GM23338 (cell line): Measurements from ENCODE around the gene DTNA. TPM values are rescaled to one million over a fixed set of nuclear protein-coding genes. Genes with fewer than 3 reads are reported as not detected.
A peak's percentile ranks its signal among the peaks of the same experiment; 100 is the strongest.

Experiments
- ATAC-seq: fragments of 200-7000 bp; cut with Tn5 transposase; 3 replicates; pipeline ENCODE4 v1.9.1; 2020
- DNase-seq: peaks from one replicate; pipeline ENCODE4 v3.0.0-alpha.2; 2015; ENCODE audit warnings: low spot score
- H2AFZ ChIP-seq: fragments of 200-600 bp; sonication (generic); 2 replicates; pipeline ENCODE4 v1.8.0; 2016; ENCODE audit warnings: antibody characterized with exemption, mild to moderate bottlenecking, moderate library complexity
- H3F3A ChIP-seq: fragments of 200-600 bp; sonication (generic); replicated peaks from 2 replicates; pipeline ENCODE4 v1.8.0; 2017; ENCODE audit warnings: antibody characterized with exemption, mixed run types, low read depth
- H3K27ac ChIP-seq: fragments of 200-600 bp; sonication (generic); 2 replicates; pipeline ENCODE4 v1.6.1; 2016; ENCODE audit warnings: low read depth
- H3K27me3 ChIP-seq: fragments of 200-600 bp; sonication (generic); 2 replicates; pipeline ENCODE4 v1.8.0; 2016; ENCODE audit warnings: mild to moderate bottlenecking, mixed run types, moderate library complexity; ENCODE audit not compliant: insufficient read depth
- H3K36me3 ChIP-seq: fragments of 200-600 bp; sonication (generic); 2 replicates; pipeline ENCODE4 v1.8.0; 2016; ENCODE audit warnings: mild to moderate bottlenecking; ENCODE audit not compliant: insufficient read depth
- H3K4me1 ChIP-seq: fragments of 200-600 bp; sonication (generic); 2 replicates; pipeline ENCODE4 v1.8.0; 2016; ENCODE audit warnings: mild to moderate bottlenecking, moderate library complexity; ENCODE audit not compliant: insufficient read depth
- H3K4me2 ChIP-seq: fragments of 200-600 bp; sonication (generic); 2 replicates; pipeline ENCODE4 v1.7.1; 2017; ENCODE audit warnings: mixed run types
- H3K4me3 ChIP-seq: fragments of 200-600 bp; sonication (generic); 2 replicates; pipeline ENCODE4 v1.6.1; 2016; ENCODE audit warnings: mixed run types
- H3K79me2 ChIP-seq: fragments of 200-600 bp; sonication (generic); replicated peaks from 2 replicates; pipeline ENCODE4 v1.8.0; 2017; ENCODE audit warnings: mild to moderate bottlenecking; ENCODE audit not compliant: insufficient read depth
- H3K9me2 ChIP-seq: fragments of 200-600 bp; sonication (generic); 2 replicates; pipeline ENCODE4 v1.8.0; 2017; ENCODE audit not compliant: insufficient read depth
- H4K20me1 ChIP-seq: fragments of 200-600 bp; sonication (generic); replicated peaks from 2 replicates; pipeline ENCODE4 v1.8.0; 2017; ENCODE audit warnings: mild to moderate bottlenecking; ENCODE audit not compliant: insufficient read depth
- H3K27ac Mint-ChIP-seq: 2 replicates; pipeline ENCODE4 v1.8.0; 2020; ENCODE audit warnings: inconsistent platforms, mild to moderate bottlenecking, moderate library complexity, mixed read lengths
- H3K27me3 Mint-ChIP-seq: 3 replicates; pipeline ENCODE4 v1.8.0; 2022; ENCODE audit warnings: low read depth, mild to moderate bottlenecking, moderate library complexity, mixed read lengths, inconsistent platforms; ENCODE audit not compliant: insufficient read depth, poor library complexity
- H3K36me3 Mint-ChIP-seq: 3 replicates; pipeline ENCODE4 v1.8.0; 2021; ENCODE audit warnings: low read depth, mild to moderate bottlenecking, inconsistent platforms, moderate library complexity, mixed read lengths
- H3K4me1 Mint-ChIP-seq: 3 replicates; pipeline ENCODE4 v1.8.0; 2020; ENCODE audit warnings: mild to moderate bottlenecking, inconsistent platforms, mixed read lengths
- H3K4me3 Mint-ChIP-seq: 3 replicates; pipeline ENCODE4 v1.8.0; 2021; ENCODE audit warnings: moderate library complexity, mild to moderate bottlenecking, inconsistent platforms, mixed read lengths
- H3K9me3 Mint-ChIP-seq: 3 replicates; pipeline ENCODE4 v1.8.0; 2020; ENCODE audit warnings: moderate library complexity, mild to moderate bottlenecking, inconsistent platforms, mixed read lengths
- CREB1 ChIP-seq: fragments of 250-450 bp; sonication (Bioruptor Pico); IDR thresholded peaks from 2 replicates; pipeline ENCODE4 v1.5.0; 2020; ENCODE audit warnings: low read depth, mild to moderate bottlenecking, moderate library complexity
- CTCF ChIP-seq, 2 experiments: fragments of 200-600 bp in 1 of 2; sonication (generic) in 1 of 2; conservative IDR thresholded peaks; 2 replicates each; pipeline versions ENCODE4 v1.5.1 to v1.6.1; 2016 to 2017; ENCODE audit warnings: antibody characterized with exemption in 2 of 2, low read depth in 2 of 2, mild to moderate bottlenecking in 2 of 2, moderate library complexity in 1 of 2
- EZH2phosphoT487 ChIP-seq: fragments of 200-600 bp; sonication (generic); IDR thresholded peaks from one replicate; pipeline ENCODE4 v1.8.1; 2018; ENCODE audit warnings: antibody characterized with exemption; ENCODE audit not compliant: unreplicated experiment
- POLR2AphosphoS5 ChIP-seq: IDR thresholded peaks from 2 replicates; pipeline ENCODE4 v1.6.1; 2016; ENCODE audit warnings: antibody characterized with exemption, low read depth
- REST ChIP-seq: IDR thresholded peaks from one replicate; pipeline ENCODE4 v1.6.1; 2018; ENCODE audit warnings: antibody characterized with exemption; ENCODE audit not compliant: unreplicated experiment
- STAT1 ChIP-seq: IDR thresholded peaks from one replicate; pipeline ENCODE4 v1.6.1; 2016; ENCODE audit warnings: antibody characterized with exemption; ENCODE audit not compliant: unreplicated experiment
- ZNF331 ChIP-seq: fragments of 250-450 bp; sonication (Bioruptor Pico); IDR thresholded peaks from 2 replicates; pipeline ENCODE4 v1.5.0; 2020; ENCODE audit warnings: low read depth, mild to moderate bottlenecking, moderate library complexity
- polyA plus RNA-seq: library from polyadenylated mRNA; unstranded; fragments of >200 nt; fragmentation: Nextera tagmentation; extraction: Ambion mirVana; gene quantifications from 2 replicates; pipeline ENCODE4 v1.2.1, GENCODE V29; 2016
- total RNA-seq: library from RNA; depleted of rRNA; stranded (reverse); fragments of >200 nt; shearing (Covaris generic); gene quantifications from 2 replicates; pipeline ENCODE4 v1.2.3, GENCODE V29; 2014

Gene DTNA
- total and polyA plus RNA-seq, 2 experiments from 2014 or later, result 11.5 to 25.1 TPM

DNA sequence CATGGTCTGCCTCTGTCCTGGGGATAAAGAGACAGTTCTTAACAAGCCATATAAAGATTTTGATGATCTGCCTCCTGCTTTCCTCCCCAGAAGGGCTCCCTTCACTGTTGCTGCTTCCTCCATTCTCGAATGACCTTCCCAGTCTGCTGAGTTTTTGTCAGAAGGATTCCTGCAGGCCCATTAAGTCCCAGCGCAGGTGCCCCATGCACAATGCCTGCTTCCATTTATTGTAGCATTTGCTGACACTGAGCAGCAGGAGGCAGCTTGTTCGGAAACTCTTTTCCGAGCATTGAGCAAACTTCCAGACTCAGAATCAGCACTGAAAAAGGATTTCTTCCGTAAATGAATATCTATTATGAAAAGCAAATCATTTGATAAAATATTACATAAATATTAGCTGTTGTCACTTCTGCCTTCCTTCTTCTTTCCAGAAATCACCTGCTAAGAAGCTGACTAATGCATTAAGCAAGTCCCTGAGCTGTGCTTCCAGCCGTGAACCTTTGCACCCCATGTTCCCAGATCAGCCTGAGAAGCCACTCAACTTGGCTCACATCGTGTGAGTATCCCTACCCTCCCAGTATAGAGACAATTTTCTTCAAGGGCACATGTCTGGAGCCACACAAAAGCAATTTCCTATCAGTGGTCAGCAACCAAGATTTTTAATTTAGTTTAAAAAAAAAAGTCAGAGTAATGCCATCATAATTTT is 110.4 kb downstream of the DTNA start:
- Histone ChIP-seq H3K36me3 (no peaks in the 10 kb centered on the region), H4K20me1 (no peaks in the 10 kb centered on the region), H3K27ac (no peak overlapping the region; the same call in 1 of the 2 replicates), H3F3A (no peaks in the 10 kb centered on the region), H3K27me3 (no peaks in the 10 kb centered on the region), H3K4me2 (no peak overlapping the region), H3K4me3 (no peak overlapping the region), H3K4me1 (0 out of 2 replicates have a peak, but pooled peaks cover 6% of the 10 kb centered on the region), H2AFZ (no peak overlapping the region), H3K9me2 (no peaks in the 10 kb centered on the region), H3K79me2 (no peaks in the 10 kb centered on the region)
- H3K4me1 Mint-ChIP-seq, result peaks cover 10% of the 10 kb centered on the region
- H3K4me3 Mint-ChIP-seq, result no peak overlapping the region
- peak overlapping the region; percentile 33; the same call in 1 of the 2 replicates for H3K27ac Mint-ChIP-seq
- H3K9me3 Mint-ChIP-seq, result no peaks in the 10 kb centered on the region
- H3K36me3 Mint-ChIP-seq, result no peaks in the 10 kb centered on the region
- ATAC-seq, result peak; percentile 65
- peak; percentile 54 for DNase-seq
- peaks cover 2% of the 10 kb centered on the region for H3K27me3 Mint-ChIP-seq
- peak; percentile 23 to 32; a peak in 2 of 4 replicates for TF ChIP-seq CTCF (conservative IDR thresholded peaks at IDR 0.05; ENCODE audit: low read depth in 2 of 2)
- TF ChIP-seq CREB1 (CRISPR knock-in tag), result no peak
- TF ChIP-seq ZNF331 (CRISPR knock-in tag), result no peak
- no peak for TF ChIP-seq EZH2phosphoT487
- no peak for TF ChIP-seq POLR2AphosphoS5
- TF ChIP-seq REST, result no peak
- no peak for TF ChIP-seq STAT1

GRCh38 chr18:34821669-34822210 is 111.6 kb downstream of the DTNA start:
- Histone ChIP-seq H3K9me2 (no peaks in the 10 kb centered on the region), H3K27me3 (no peaks in the 10 kb centered on the region), H2AFZ (no peak overlapping the region), H3K27ac (no peak overlapping the region), H3K4me3 (no peak overlapping the region), H3K36me3 (no peaks in the 10 kb centered on the region), H3K4me1 (0 out of 2 replicates have a peak, but pooled peaks cover 6% of the 10 kb centered on the region), H3F3A (no peaks in the 10 kb centered on the region), H3K4me2 (no peak overlapping the region), H3K79me2 (no peaks in the 10 kb centered on the region), H4K20me1 (no peaks in the 10 kb centered on the region)
- H3K4me3 Mint-ChIP-seq, result no peak overlapping the region
- H3K27ac Mint-ChIP-seq, result no peak overlapping the region
- DNase-seq (peak; percentile 55), ATAC-seq (peak; percentile 76)
- peaks cover 10% of the 10 kb centered on the region for H3K4me1 Mint-ChIP-seq
- TF ChIP-seq ZNF331 (CRISPR knock-in tag) (no peak), CTCF (conservative IDR thresholded peaks at IDR 0.05; ENCODE audit: low read depth in 2 of 2) (peak; percentile 15 to 31; a peak in 2 of 4 replicates)
- H3K36me3 Mint-ChIP-seq, result no peaks in the 10 kb centered on the region
- peaks cover 2% of the 10 kb centered on the region for H3K27me3 Mint-ChIP-seq
- H3K9me3 Mint-ChIP-seq, result no peaks in the 10 kb centered on the region
